ENCODE measurements around the gene HRAS. TPM values are rescaled to one million over a fixed set of nuclear protein-coding genes. Genes with fewer than 3 reads are reported as not detected.

Gene HRAS
- total and polyA plus RNA-seq, 2 donors (not counting 3 experiments of a cell fraction or from before 2014, with no cell fraction given) = 103 to 109 TPM

GRCh38 chr11:578276-579035 is 43.1 kb upstream of the HRAS start:
- H4K20me1 ChIP-seq (replicated peaks; ENCODE audit: control insufficient read depth, extremely low read depth, insufficient read depth, low read length) = no peaks in the 10 kb centered on the region
- peak overlapping the region; percentile 94 for H3K4me2 ChIP-seq (ENCODE audit: insufficient read depth, low read length)
- H3K27ac ChIP-seq (ENCODE audit: insufficient read depth, low read depth, low read length) = no peak overlapping the region
- FAIRE-seq (no peak), DNase-seq (ENCODE audit: low read depth, low spot score) (no peak)
- ChIA-PET CTCF (no interaction called here), POLR2A (no interaction called here)
- no peak overlapping the region for H3K9ac ChIP-seq (replicated peaks; ENCODE audit: extremely low read depth, insufficient read depth, low read length)
- H3K9me1 ChIP-seq (replicated peaks; ENCODE audit: control insufficient read depth, extremely low read depth, insufficient read depth, low read length) = no peaks in the 10 kb centered on the region
- TF ChIP-seq MYC (IDR thresholded peaks at IDR 0.05; ENCODE audit: low read depth, low read length) (no peak), MAX (IDR thresholded peaks at IDR 0.05; ENCODE audit: insufficient read depth, insufficient read length) (no peak), POLR2A (IDR thresholded peaks at IDR 0.05; ENCODE audit: low read depth, low read length) (no peak), FOS (IDR thresholded peaks at IDR 0.05; ENCODE audit: borderline replicate concordance, insufficient read depth, low read length) (no peak), GATA2 (IDR thresholded peaks at IDR 0.05; ENCODE audit: insufficient read depth, insufficient read length, low read depth, low read length) (no peak), CTCF (IDR thresholded peaks at IDR 0.05; ENCODE audit: extremely low read depth in 1 of 2, insufficient read depth in 1 of 2, low read depth in 1 of 2, low read length in 2 of 2) (no peak), POLR2AphosphoS5 (IDR thresholded peaks at IDR 0.05; ENCODE audit: insufficient read depth, low read depth, low read length) (no peak), EZH2 (IDR thresholded peaks at IDR 0.05; ENCODE audit: borderline replicate concordance, low read depth, low read length, severe bottlenecking) (no peak), JUN (IDR thresholded peaks at IDR 0.05; ENCODE audit: borderline replicate concordance, insufficient read depth, insufficient read length, low read depth) (no peak)
- H3K4me3 ChIP-seq (replicated peaks in 1 of 3; ENCODE audit: insufficient read depth in 1 of 3, low read depth in 1 of 3, low read length in 3 of 3) = no peak overlapping the region
- BruUV-seq (replicated peaks) = no TSS peak
- H3K4me1 ChIP-seq (ENCODE audit: control insufficient read depth, extremely low read depth, insufficient read depth, low read length) = peaks cover 14% of the 10 kb centered on the region
- no peak overlapping the region for H2AFZ ChIP-seq (ENCODE audit: low read depth, low read length)
- dilution Hi-C loops (cut with MboI; ENCODE audit: extremely low pct_ligation_motif_present, low sequenced_read_pairs) (no loop called here), intact Hi-C loops (cut with micrococcal nuclease) (loop anchor here (5.0 kb wide), 1 partner anchor 34 kb away; no protein-coding TSS in a partner anchor)
- H3K36me3 ChIP-seq (ENCODE audit: control insufficient read depth in 2 of 2, extremely low read depth in 1 of 2, insufficient read depth in 2 of 2, low read length in 2 of 2) = peaks cover 0 to 6% of the 10 kb centered on the region in 2 experiments
- H3K79me2 ChIP-seq (ENCODE audit: control insufficient read depth, insufficient read depth, low read length) = peaks cover 54% of the 10 kb centered on the region
- H3K9me3 ChIP-seq (replicated peaks; ENCODE audit: control insufficient read depth, insufficient read depth, low read length) = no peaks in the 10 kb centered on the region
- H3K27me3 ChIP-seq (ENCODE audit: control insufficient read depth in 2 of 2, insufficient read depth in 2 of 2, low read length in 2 of 2) = peaks cover 8 to 10% of the 10 kb centered on the region in 2 experiments

All from endothelial cell of umbilical vein (primary cell).